Measurements from ENCODE around the gene RBMS1.
"Not testable (repeated sequence)": the region's sequence is repeated elsewhere in the genome, so short reads cannot be mapped to it uniquely, and the experiment has no call there.

Gene RBMS1

DNA sequence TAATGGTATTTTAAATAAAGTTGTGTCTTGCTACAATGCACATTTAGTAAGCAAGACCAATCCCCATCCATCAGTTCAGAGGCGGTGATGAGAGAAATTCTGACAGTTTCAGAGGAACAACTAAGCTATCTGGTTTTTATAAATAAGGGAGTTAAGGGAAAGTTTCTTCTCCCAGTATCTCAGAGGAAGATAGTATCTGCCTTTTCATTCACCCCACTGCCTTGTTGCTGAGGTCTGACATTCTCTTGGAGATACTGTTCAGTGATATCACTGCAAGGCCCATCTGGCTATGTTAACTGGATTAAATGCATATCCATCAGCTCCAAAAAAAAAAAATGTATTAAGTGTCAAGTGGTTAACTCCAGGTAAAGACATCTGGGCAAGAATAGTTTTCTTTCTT is 47.9 kb downstream of the RBMS1 start:
- no peaks in the 10 kb centered on the region for H3K27me3 ChIP-seq (ENCODE audit: insufficient read depth, low read length, poor library complexity, severe bottlenecking)
- H3K36me3 ChIP-seq (ENCODE audit: insufficient read depth, low read length) = no peaks in the 10 kb centered on the region
- no peak overlapping the region for H3K9ac ChIP-seq (ENCODE audit: low read depth, low read length, poor library complexity, severe bottlenecking)
- no peak overlapping the region for H3K4me2 ChIP-seq (ENCODE audit: low read depth, low read length, poor library complexity, severe bottlenecking)
- no peak overlapping the region for H3K4me3 ChIP-seq (ENCODE audit: low read length, poor library complexity, severe bottlenecking)
- no peaks in the 10 kb centered on the region for H3K9me3 ChIP-seq (ENCODE audit: insufficient read depth, low read depth, low read length)
- H3K4me1 ChIP-seq (ENCODE audit: insufficient read depth, low read length, poor library complexity, severe bottlenecking) = peaks cover 3% of the 10 kb centered on the region
- TF ChIP-seq EZH2phosphoT487 (IDR thresholded peaks at IDR 0.05; ENCODE audit: borderline replicate concordance) = no peak
- TF ChIP-seq, protein P1, sequence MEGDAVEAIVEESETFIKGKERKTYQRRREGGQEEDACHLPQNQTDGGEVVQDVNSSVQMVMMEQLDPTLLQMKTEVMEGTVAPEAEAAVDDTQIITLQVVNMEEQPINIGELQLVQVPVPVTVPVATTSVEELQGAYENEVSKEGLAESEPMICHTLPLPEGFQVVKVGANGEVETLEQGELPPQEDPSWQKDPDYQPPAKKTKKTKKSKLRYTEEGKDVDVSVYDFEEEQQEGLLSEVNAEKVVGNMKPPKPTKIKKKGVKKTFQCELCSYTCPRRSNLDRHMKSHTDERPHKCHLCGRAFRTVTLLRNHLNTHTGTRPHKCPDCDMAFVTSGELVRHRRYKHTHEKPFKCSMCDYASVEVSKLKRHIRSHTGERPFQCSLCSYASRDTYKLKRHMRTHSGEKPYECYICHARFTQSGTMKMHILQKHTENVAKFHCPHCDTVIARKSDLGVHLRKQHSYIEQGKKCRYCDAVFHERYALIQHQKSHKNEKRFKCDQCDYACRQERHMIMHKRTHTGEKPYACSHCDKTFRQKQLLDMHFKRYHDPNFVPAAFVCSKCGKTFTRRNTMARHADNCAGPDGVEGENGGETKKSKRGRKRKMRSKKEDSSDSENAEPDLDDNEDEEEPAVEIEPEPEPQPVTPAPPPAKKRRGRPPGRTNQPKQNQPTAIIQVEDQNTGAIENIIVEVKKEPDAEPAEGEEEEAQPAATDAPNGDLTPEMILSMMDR (conservative IDR thresholded peaks at IDR 0.05; ENCODE audit: low read length) = no peak
- H3K79me2 ChIP-seq (ENCODE audit: insufficient read depth, low read length) = peaks cover 2% of the 10 kb centered on the region; the same call in 1 of the 2 replicates
- no peak overlapping the region for H2AFZ ChIP-seq (ENCODE audit: low read length)
- H3K9me2 ChIP-seq (replicated peaks; ENCODE audit: low read depth, low read length) = no peaks in the 10 kb centered on the region
- H3F3A ChIP-seq (ENCODE audit: low read depth) = no peaks in the 10 kb centered on the region
- no peaks in the 10 kb centered on the region for H4K20me1 ChIP-seq (ENCODE audit: insufficient read depth, low read length, poor library complexity, severe bottlenecking)

DNA sequence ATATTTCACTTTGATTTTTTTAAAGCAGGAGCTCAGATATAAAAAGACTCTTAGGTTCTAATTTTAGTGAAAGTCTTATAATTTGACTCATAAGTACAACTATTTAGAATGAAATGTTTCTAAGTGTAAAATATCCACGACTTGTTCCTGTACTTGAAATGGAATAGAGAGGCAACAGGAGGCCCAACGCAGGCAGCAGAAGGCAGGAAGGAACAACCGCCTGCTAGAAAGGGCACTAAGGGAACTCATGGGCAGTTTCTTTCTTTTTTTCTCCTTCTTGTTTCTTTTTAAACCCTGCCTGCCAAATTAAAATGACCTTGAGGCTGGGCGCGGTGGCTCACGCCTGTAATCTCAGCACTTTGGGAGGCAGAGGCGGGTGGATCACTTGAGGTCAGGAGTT is 51.0 kb downstream of the RBMS1 start:
- H3K79me2 ChIP-seq (ENCODE audit: insufficient read depth, low read length) = no peaks in the 10 kb centered on the region; the same call in 1 of the 2 replicates
- no peak overlapping the region for H3K4me3 ChIP-seq (ENCODE audit: low read length, poor library complexity, severe bottlenecking)
- H3K36me3 ChIP-seq (ENCODE audit: insufficient read depth, low read length) = no peaks in the 10 kb centered on the region
- H4K20me1 ChIP-seq (ENCODE audit: insufficient read depth, low read length, poor library complexity, severe bottlenecking) = no peaks in the 10 kb centered on the region
- no peak overlapping the region for H3K4me2 ChIP-seq (ENCODE audit: low read depth, low read length, poor library complexity, severe bottlenecking)
- no peak overlapping the region for H3K9ac ChIP-seq (ENCODE audit: low read depth, low read length, poor library complexity, severe bottlenecking)
- no peak overlapping the region for H2AFZ ChIP-seq (ENCODE audit: low read length)
- no peak for TF ChIP-seq EZH2phosphoT487 (IDR thresholded peaks at IDR 0.05; ENCODE audit: borderline replicate concordance)
- TF ChIP-seq, protein P1 (conservative IDR thresholded peaks at IDR 0.05; ENCODE audit: low read length) = no peak
- no peaks in the 10 kb centered on the region for H3K9me2 ChIP-seq (replicated peaks; ENCODE audit: low read depth, low read length)
- no peaks in the 10 kb centered on the region for H3F3A ChIP-seq (ENCODE audit: low read depth)
- no peaks in the 10 kb centered on the region for H3K9me3 ChIP-seq (ENCODE audit: insufficient read depth, low read depth, low read length)
- H3K4me1 ChIP-seq (ENCODE audit: insufficient read depth, low read length, poor library complexity, severe bottlenecking) = no peaks in the 10 kb centered on the region
- H3K27me3 ChIP-seq (ENCODE audit: insufficient read depth, low read length, poor library complexity, severe bottlenecking) = no peaks in the 10 kb centered on the region

DNA sequence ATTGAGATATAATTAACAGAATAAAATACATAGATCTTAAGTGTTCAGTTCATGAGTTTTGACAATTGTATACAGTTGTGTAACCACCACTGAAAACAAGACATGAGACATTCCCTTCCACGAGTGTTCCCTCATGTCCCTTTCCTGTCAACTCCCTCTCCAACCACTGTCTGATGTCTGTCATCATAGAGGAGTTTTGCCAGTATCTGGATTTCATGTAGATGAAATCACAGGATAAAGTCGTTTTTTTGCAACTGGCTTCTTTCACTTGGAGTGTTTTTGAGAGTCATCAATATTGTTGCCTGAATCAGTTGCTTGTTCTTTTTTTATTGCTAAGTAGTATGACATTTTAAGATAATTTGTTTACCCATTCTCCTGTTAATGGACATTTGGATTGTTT is 52.7 kb downstream of the RBMS1 start:
- no peak overlapping the region for H3K4me2 ChIP-seq (ENCODE audit: low read depth, low read length, poor library complexity, severe bottlenecking)
- H4K20me1 ChIP-seq (ENCODE audit: insufficient read depth, low read length, poor library complexity, severe bottlenecking) = no peaks in the 10 kb centered on the region
- no peak overlapping the region for H2AFZ ChIP-seq (ENCODE audit: low read length)
- H3K9me3 ChIP-seq (ENCODE audit: insufficient read depth, low read depth, low read length) = no peaks in the 10 kb centered on the region
- H3K36me3 ChIP-seq (ENCODE audit: insufficient read depth, low read length) = no peaks in the 10 kb centered on the region
- no peaks in the 10 kb centered on the region; the same call in 1 of the 2 replicates for H3K79me2 ChIP-seq (ENCODE audit: insufficient read depth, low read length)
- H3K9me2 ChIP-seq (replicated peaks; ENCODE audit: low read depth, low read length) = no peaks in the 10 kb centered on the region
- H3K4me1 ChIP-seq (ENCODE audit: insufficient read depth, low read length, poor library complexity, severe bottlenecking) = no peaks in the 10 kb centered on the region
- H3K4me3 ChIP-seq (ENCODE audit: low read length, poor library complexity, severe bottlenecking) = no peak overlapping the region
- no peaks in the 10 kb centered on the region for H3F3A ChIP-seq (ENCODE audit: low read depth)
- no peak overlapping the region for H3K9ac ChIP-seq (ENCODE audit: low read depth, low read length, poor library complexity, severe bottlenecking)
- no peak for TF ChIP-seq EZH2phosphoT487 (IDR thresholded peaks at IDR 0.05; ENCODE audit: borderline replicate concordance)
- TF ChIP-seq, protein P1 (conservative IDR thresholded peaks at IDR 0.05; ENCODE audit: low read length) = no peak
- H3K27me3 ChIP-seq (ENCODE audit: insufficient read depth, low read length, poor library complexity, severe bottlenecking) = no peaks in the 10 kb centered on the region

DNA sequence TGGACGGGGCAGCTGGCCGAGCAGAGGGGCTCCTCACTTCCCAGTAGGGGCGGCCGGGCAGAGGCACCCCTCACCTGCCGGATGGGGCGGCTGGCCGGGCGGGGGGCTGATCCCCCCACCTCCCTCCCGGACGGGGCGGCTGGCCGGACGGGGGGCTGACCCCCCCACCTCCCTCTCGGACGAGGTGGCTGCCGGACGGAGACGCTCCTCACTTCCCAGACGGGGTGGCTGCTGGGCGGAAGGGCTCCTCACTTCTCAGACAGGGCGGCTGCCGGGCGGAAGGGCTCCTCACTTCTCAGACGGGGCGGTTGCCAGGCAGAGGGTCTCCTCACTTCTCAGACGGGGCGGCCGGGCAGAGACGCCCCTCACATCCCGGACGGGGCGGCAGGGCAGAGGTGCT is 54.6 kb downstream of the RBMS1 start:
- H3K36me3 ChIP-seq (ENCODE audit: insufficient read depth, low read length); H3K27me3 ChIP-seq (ENCODE audit: insufficient read depth, low read length, poor library complexity, severe bottlenecking): not testable (repeated sequence)

More for the DNA sequence above, 54.6 kb downstream of the RBMS1 start:
- not testable (repeated sequence) for H3K9me3 ChIP-seq (ENCODE audit: insufficient read depth, low read depth, low read length); H3K4me2 ChIP-seq (ENCODE audit: low read depth, low read length, poor library complexity, severe bottlenecking); H3F3A ChIP-seq (ENCODE audit: low read depth); H2AFZ ChIP-seq (ENCODE audit: low read length); H3K79me2 ChIP-seq (ENCODE audit: insufficient read depth, low read length); H3K9ac ChIP-seq (ENCODE audit: low read depth, low read length, poor library complexity, severe bottlenecking); H3K4me3 ChIP-seq (ENCODE audit: low read length, poor library complexity, severe bottlenecking); H3K9me2 ChIP-seq (replicated peaks; ENCODE audit: low read depth, low read length); H4K20me1 ChIP-seq (ENCODE audit: insufficient read depth, low read length, poor library complexity, severe bottlenecking); H3K4me1 ChIP-seq (ENCODE audit: insufficient read depth, low read length, poor library complexity, severe bottlenecking)
